ENCODE results near the gene VIPAS39.
"Not testable (repeated sequence)": the region's sequence is repeated elsewhere in the genome, so short reads cannot be mapped to it uniquely, and the experiment has no call there.

The VIPAS39 gene

GRCh38 chr14:77470224-77470870, 12.9 kb upstream of the VIPAS39 start:
- DNase-seq (ENCODE audit: low read depth) = no peak

DNA sequence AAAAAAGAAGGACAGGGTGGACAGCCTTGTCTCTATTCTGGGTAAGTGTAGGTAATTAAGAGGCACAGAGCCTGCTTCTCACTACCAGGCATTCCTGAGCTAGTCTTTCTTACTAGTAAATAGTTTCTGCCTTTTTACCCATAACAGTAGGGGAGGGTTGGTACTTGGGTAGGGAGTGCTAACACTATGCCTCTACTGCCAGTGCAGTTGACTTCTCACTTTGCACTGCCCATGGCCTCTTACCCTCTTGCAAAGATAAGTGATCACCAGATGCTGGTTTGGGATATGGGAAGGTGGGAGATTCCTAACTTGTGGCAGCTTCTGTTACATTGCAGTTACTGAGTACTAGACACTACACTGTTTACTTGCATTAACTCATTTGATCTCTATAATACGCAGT, 12.1 kb upstream of the VIPAS39 start:
- DNase-seq (ENCODE audit: low read depth) = no peak

DNA sequence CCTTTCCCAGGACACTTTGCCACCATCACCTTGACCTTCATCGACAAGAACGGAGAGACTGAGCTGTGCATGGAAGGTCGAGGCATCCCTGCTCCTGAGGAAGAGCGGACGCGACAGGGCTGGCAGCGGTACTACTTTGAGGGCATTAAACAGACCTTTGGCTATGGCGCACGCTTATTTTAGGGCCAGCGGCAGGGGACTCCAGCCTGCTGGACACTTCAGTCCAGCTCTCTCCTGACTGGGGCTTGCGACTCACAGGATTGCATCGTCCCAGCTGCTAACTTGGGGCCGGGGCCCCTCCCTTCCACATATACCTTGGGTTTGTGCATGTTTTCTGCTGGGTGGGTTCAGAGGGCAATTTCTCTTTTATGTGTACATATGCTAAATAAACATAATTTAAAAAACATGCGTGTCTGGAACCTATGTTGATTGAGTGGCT, 11.7 kb upstream of the VIPAS39 start:
- no peak for DNase-seq (ENCODE audit: low read depth)

DNA sequence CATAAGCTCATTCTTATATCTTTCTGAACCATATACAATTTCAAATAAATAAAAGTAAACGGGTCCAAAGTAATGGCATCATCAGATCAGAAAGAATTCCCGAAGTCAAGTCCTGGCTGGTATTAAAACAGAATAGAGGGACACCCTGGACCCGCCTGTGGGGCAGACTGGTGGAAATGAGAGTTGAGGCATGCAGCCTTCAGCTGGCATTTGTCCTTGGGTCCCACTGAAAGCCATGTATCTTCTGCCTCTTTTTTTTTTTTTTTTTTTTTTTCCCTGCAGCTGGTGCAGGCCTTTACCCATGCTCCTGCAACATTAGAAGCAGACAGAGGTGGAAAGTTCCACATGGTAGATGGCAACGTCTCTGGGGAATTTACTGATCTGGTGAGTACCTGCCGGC, 10.4 kb upstream of the VIPAS39 start:
- no peak for DNase-seq (ENCODE audit: low read depth)

DNA sequence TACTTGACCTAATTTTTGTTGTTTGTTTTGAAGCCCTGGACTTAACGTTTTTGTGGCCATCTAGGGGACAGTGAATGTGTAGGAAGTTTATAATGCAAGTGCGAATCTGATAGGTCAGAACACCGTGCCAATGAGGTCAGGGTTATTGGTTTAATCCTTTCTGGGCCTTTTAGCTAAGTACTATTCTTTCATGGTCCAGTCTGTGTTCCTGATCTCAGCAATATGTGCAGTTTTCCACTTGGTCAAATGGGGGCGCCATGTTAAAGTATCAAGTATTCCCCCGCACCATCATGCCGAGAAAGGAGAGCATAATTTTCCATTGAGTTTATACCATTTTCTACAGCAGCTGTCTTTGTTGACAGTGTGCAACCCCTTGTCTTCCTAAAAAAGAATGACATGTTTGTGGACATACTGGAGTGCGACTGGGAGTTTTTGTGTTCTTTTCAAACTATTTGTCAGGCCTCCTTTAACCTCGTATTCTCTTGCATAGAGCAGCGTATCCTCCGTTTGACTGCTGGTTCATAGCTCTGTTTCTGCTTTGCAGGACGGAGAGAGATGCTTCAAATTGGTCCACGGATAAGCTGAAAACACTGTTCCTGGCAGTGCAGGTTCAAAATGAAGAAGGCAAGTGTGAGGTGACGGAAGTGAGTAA, 1.8 kb upstream of the VIPAS39 start:
- peak; percentile 70 for DNase-seq (ENCODE audit: low read depth)

DNA sequence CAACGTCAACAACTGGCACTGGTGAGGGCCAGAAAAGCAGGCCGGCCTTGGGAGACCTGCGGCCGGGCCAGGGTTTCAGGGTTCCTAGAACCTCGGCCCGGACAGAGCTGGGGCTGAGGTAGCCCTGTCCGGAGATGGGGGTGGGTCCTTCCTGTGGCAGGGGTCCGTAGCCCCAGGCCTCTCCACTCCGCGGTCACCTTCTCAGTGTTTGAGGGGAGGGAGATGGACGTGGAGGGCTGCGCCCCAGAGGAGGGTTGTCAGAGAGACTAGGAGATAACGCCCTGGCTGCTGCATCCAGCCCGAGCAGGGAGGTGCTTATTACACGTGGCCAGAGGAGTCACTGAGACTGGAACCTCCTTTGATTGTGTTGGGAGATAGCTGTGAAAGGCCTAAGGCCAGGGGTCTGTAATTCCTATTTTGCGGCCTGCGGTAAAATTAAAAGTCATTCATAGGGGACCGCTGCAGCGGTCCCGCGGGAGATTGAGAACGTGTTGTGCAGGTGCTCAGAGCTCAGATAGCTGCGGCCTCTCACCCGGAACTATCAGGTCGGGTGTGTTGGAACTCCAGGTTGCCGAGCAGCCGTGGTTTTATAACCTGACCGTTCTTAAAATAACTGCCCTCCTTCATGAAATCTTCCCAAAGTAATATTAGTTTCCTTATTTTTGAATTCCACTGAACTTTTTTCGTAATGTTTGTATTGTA, 999 bp upstream of the VIPAS39 start:
- peak; percentile 54 for DNase-seq (ENCODE audit: low read depth)

DNA sequence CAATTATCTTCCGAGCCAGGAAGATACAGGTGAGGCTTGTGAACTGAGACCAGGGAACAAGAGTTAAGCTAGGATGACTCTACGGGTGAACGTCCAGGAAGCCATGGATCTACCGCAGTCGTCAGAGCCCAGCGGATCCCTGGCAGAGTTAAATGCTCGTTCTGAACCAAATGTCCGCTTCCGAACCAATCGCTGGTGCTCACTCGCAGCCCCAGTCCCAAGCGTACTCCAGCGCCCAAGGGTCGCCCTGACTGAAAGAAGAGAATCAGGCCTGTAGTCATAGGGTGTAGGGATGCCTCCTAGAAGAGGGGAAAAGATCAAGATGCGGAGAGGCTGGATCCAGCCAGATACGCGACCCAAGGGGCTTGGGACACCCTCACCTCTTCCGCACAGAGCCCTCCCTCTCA, 283 bp downstream of the VIPAS39 start:
- DNase-seq (ENCODE audit: low read depth) = no peak

DNA sequence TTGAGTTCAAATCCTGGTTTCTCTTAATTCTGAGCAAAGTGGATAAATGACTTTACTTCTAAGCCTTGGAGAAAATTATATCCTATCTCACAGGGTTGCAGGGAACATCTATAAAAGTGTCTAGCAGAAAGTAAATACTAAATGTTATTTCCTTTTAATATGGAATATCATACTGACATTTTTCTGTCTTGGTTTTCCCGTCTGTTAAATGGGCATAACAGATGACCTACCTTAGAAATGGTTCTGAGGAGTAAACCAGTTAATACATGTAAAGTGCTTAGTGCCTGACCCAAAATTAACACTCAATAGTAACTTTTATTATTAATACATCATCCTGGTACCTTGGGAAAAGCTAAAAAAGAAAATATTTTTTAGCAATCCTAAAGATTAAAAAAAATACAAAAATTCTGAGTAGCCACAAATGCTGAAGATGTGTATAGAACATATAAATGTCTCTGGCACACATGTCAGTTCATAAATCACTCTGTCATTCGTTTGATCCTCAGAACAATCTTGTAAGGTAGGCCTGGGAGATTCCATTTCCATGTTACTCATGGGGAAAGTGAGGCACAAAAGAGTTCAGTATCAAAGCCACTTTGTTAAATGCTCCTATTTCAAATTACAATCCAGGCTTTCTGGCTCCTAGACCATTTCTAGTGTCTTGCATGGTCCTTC, 1.3 kb downstream of the VIPAS39 start:
- DNase-seq (ENCODE audit: low read depth) = no peak

- no peak for DNase-seq (ENCODE audit: low read depth)
These were observed 15.2 kb downstream of the VIPAS39 start for GRCh38 chr14:77442196-77442595.

DNA sequence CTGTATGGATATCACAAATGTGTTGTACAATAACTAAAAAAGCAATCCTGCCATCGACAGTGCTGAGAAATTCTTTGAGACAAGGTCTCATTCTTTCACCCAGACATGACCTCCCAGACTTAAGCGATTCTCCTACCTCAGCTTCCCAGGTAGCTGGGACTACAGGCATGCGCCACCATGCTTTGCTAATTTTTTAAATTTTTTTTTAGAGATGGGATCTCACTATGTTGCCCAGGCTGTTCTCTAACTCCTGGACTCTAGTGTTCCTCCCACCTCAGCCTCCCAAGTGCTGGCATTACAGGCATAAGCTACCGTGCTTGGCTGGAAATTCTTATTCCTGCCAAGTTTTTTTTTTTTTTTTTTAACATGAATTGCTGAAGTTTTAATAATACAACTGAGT, 17.5 kb downstream of the VIPAS39 start:
- no peak for DNase-seq (ENCODE audit: low read depth)

- no peak for DNase-seq (ENCODE audit: low read depth)
These were observed 18.8 kb downstream of the VIPAS39 start for GRCh38 chr14:77438596-77438995.

DNA sequence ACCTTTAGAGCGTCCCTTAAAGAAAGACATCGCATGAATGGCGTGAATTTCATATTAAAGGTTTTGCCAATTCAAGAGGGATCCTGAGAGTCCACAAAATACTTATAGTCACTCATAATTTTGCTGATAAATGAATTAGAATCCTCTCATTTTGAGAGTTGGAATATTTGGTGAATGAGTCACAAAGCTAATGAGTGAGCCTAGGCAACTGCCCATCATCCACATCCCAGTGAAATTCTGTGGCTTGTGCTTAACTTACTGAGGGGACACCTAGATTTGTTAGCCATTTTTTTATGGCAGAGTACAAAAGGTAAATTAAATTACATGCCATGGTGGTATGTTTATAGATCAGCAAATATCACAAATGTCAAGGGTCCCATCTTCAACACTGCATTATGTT, 21.4 kb downstream of the VIPAS39 start:
- peak; percentile 56 for DNase-seq (ENCODE audit: low read depth)

DNA sequence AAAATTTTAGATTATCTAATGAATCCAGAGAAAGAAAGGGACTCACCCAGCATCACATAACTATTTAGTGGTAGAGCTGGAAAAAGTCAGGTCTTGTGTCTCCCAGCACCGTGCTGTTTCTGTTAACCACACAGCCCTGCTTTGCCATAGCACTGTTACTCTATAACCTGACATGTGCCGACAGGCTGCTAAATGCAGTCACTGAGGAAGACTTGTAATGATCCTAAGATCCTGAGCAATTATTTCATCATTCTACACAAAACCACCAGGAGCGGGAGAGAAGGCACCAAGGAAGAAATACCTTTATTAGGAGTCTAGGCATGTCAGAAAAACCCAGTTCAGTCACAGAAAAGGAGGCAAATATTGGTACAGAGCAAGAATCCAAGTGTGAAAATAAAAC, 31.0 kb downstream of the VIPAS39 start:
- DNase-seq (ENCODE audit: low read depth) = no peak

DNA sequence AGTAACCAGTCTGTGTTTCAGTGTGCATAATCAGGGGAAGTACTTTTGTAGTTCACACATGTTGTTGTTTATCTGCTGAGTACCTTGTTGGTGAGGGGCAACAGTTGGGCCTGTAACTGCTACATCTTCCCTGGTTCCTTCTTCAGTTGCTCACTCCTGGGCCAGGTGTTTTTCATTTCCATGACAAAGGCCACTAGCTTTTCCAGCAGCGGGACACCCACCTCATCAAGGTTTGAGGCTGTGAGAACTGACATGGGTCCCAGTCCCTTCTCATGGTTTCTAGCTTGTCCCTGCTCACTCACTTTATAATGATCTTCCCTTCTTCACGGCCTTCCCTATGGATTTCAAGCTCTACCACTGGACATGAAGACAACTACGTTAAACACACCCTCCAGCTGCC, 32.5 kb downstream of the VIPAS39 start:
- DNase-seq (ENCODE audit: low read depth) = no peak

DNA sequence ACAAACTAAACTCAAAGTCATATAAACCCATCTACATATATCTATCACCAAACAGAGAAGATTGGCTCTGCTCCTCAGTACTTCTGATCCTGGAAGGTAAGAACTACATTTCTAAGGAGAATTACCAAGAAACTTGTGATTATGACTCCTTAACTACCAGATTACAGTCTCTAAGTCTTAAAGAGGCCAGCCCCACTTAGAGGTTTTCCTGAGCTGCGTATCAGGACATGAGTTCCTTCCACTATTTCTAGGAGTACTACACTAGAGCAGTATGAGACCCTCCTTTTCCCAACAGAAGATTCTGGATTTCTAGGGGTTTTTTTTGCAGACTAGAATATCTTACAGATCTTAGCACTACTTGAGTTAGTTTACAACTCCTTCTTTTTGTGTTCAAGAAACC, 34.0 kb downstream of the VIPAS39 start, which contains the start of gene NOXRED1:
TSS of gene NOXRED1 (minus strand) at position 101 of the 400 bp plus-strand sequence. CDS start 634 bp downstream, outside the sequence.
- DNase-seq (ENCODE audit: low read depth) = no peak

DNA sequence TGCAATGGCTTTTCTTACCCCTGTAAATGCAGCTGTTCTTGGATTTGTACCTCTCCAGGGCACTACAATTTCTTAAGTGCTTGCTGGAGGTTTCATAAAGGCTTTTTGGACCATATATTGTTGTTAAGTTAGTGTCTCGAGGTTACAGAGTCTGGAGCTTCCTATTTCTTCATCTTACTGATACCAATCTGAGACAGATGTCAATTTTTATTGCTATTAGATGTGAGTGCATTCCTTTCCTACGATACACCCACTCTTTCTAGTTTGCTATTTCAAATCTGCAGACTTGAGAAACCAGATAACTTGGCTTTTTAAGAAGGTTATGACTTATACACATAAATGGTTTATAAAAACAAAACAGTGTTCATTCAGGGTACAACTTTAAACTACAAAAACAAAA, 36.2 kb downstream of the VIPAS39 start:
- DNase-seq (ENCODE audit: low read depth) = peak; percentile 57

DNA sequence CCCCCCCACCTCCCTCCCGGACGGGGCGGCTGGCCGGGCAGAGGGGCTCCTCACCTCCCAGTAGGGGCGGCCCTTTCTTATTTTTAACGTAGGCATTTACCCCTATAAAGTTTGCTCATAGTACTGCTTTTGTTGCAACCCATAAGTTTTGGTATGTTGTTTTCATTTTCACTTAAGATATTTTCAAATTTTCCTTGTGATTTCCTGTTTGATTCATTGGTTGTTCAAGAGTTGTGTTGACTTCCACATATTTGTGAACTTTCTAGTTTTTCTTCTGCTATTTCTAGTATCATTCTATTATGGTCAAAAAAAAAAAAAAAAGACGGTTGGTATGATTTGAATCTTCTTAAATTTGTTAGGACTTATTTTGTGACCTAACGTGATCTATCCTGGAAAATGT, 40.6 kb downstream of the VIPAS39 start:
- no peak for DNase-seq (ENCODE audit: low read depth)

DNA sequence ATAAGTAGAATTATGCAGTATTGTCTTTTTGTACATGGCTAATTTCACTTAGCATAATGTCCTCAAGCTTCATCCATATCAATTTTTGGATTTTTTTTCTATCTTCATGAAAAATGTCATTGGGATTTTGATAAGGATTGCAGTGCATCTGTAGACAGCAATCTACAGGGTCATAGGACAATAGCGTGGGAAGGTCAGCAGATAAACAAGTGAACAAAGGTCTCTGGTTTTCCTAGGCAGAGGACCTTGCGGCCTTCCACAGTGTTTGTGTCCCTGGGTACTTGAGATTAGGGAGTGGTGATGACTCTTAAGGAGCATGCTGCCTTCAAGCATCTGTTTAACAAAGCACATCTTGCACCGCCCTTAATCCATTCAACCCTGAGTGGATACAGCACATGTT, 41.3 kb downstream of the VIPAS39 start:
- not testable (repeated sequence) for DNase-seq (ENCODE audit: low read depth)

- not testable (repeated sequence) for DNase-seq (ENCODE audit: low read depth)
These were observed 41.9 kb downstream of the VIPAS39 start for GRCh38 chr14:77415403-77416030.

GRCh38 chr14:77409131-77409533, 48.3 kb downstream of the VIPAS39 start:
- DNase-seq (ENCODE audit: low read depth) = peak; percentile 6

GRCh38 chr14:77407158-77407557, 50.2 kb downstream of the VIPAS39 start:
- DNase-seq (ENCODE audit: low read depth) = no peak

DNA sequence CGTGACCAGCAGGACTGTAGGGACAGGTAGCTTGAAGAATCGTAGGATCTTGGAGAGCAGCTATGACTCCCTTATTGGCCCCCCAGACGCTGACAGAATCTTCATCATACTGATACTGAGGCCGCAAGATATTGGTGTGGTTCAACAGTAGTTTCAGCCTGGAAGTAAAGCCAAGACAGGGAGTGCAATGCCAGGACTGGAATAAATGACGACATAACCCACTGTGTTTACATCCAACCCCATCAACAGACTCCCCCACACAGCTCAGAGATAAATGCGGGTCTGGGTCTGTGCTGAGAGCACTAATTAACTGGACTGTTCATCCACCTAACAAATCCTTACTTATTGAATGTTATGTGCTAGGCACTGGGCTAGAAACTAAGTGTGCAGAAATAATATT, 50.7 kb downstream of the VIPAS39 start:
- no peak for DNase-seq (ENCODE audit: low read depth)
